HEK293 (cell line): Measurements from ENCODE around the gene SLC2A8.

Source experiments
- CTCF ChIA-PET: fragments of 350-600 bp; formaldehyde crosslinking; extraction: SDS; loops from one replicate; lab custom pipeline; 2021; ENCODE audit warnings: antibody characterized with exemption; lab: Yijun Ruan, JAX
- POLR2A ChIA-PET: fragments of 300-600 bp; formaldehyde crosslinking; extraction: SDS; loops from one replicate; lab custom pipeline; 2020; ENCODE audit warnings: antibody characterized with exemption, inconsistent platforms; lab: Yijun Ruan, JAX
- H3K27ac ChIP-seq: fragments of 200-500 bp; sonication (Bioruptor generic); 2 replicates; pipeline ENCODE4 v1.5.1; 2014; ENCODE audit warnings: low read depth, low read length, control low read depth, inconsistent platforms; ENCODE audit errors: extremely low read depth
- H3K36me3 ChIP-seq, 2 experiments: fragments of 200-500 bp in 1 of 2; sonication (Bioruptor generic) in 1 of 2; 1 replicate in 1 of 2; 2 replicates in 1 of 2; pipeline ENCODE4 v1.5.1; 2014 to 2017; ENCODE audit warnings: inconsistent platforms in 2 of 2, low read length in 2 of 2; ENCODE audit not compliant: control insufficient read depth in 2 of 2, insufficient read depth in 1 of 2
- H3K4me1 ChIP-seq: fragments of 200-500 bp; sonication (Bioruptor generic); 2 replicates; pipeline ENCODE4 v1.5.1; 2014; ENCODE audit warnings: mild to moderate bottlenecking, low read length, inconsistent platforms; ENCODE audit not compliant: control insufficient read depth, insufficient read depth
- H3K4me3 ChIP-seq: 2 replicates; pipeline ENCODE4 v1.5.1; 2011; ENCODE audit warnings: low read depth, mild to moderate bottlenecking, control low read depth, low read length, moderate library complexity
- H3K9me3 ChIP-seq: fragments of 200-500 bp; sonication (Bioruptor generic); 2 replicates; pipeline ENCODE4 v1.5.1; 2014; ENCODE audit warnings: low read depth, low read length, inconsistent platforms; ENCODE audit not compliant: control insufficient read depth, insufficient read depth
- BCL11B ChIP-seq: fragments of 450-650 bp; formaldehyde crosslinking; IDR thresholded peaks from 2 replicates; pipeline ENCODE4 v1.5.1; 2016; ENCODE audit warnings: low read depth, missing biosample characterization, missing genetic modification characterization
- CTCF ChIP-seq: fragments of 450-650 bp; formaldehyde crosslinking; IDR thresholded peaks from 2 replicates; pipeline ENCODE4 v1.5.1; 2016; ENCODE audit warnings: missing biosample characterization, missing genetic modification characterization
- ELK4 ChIP-seq: IDR thresholded peaks from 2 replicates; pipeline ENCODE4 v1.6.1; 2011; ENCODE audit warnings: mild to moderate bottlenecking, low read depth, low read length, borderline replicate concordance
- GLI2 ChIP-seq: fragments of 450-650 bp; formaldehyde crosslinking; IDR thresholded peaks from 2 replicates; pipeline ENCODE4; 2017; ENCODE audit warnings: missing biosample characterization, missing genetic modification characterization, low read depth, borderline replicate concordance
- GLIS1 ChIP-seq: fragments of 450-650 bp; formaldehyde crosslinking; IDR thresholded peaks from 2 replicates; pipeline ENCODE4 v1.5.1; 2016; ENCODE audit warnings: missing biosample characterization, missing genetic modification characterization
- INSM2 ChIP-seq: fragments of 450-650 bp; formaldehyde crosslinking; IDR thresholded peaks from 2 replicates; pipeline ENCODE4 v1.5.1; 2016; ENCODE audit warnings: missing biosample characterization, missing genetic modification characterization
- KLF7 ChIP-seq: fragments of 450-650 bp; formaldehyde crosslinking; IDR thresholded peaks from 2 replicates; pipeline ENCODE4 v1.5.1; 2016; ENCODE audit warnings: missing biosample characterization, missing genetic modification characterization, borderline replicate concordance
- RBAK ChIP-seq: fragments of 450-650 bp; formaldehyde crosslinking; IDR thresholded peaks from 2 replicates; pipeline ENCODE4 v1.5.1; 2016; ENCODE audit warnings: missing biosample characterization, missing genetic modification characterization
- ZBTB6 ChIP-seq: fragments of 450-650 bp; formaldehyde crosslinking; IDR thresholded peaks from 2 replicates; pipeline ENCODE4 v1.5.1; 2017; ENCODE audit warnings: missing biosample characterization, missing genetic modification characterization
- ZIC2 ChIP-seq: fragments of 450-650 bp; formaldehyde crosslinking; IDR thresholded peaks from 2 replicates; pipeline ENCODE4 v1.5.1; 2016; ENCODE audit warnings: missing biosample characterization, missing genetic modification characterization
- ZNF19 ChIP-seq: fragments of 450-650 bp; formaldehyde crosslinking; IDR thresholded peaks from 2 replicates; pipeline ENCODE4; 2016; ENCODE audit warnings: missing biosample characterization, missing genetic modification characterization, low read depth
- ZNF37A ChIP-seq: fragments of 450-650 bp; IDR thresholded peaks from 2 replicates; pipeline ENCODE4 v1.5.1; 2018; ENCODE audit warnings: missing biosample characterization, missing genetic modification characterization
- ZNF416 ChIP-seq: fragments of 450-650 bp; formaldehyde crosslinking; IDR thresholded peaks from 2 replicates; pipeline ENCODE4 v1.5.1; 2016; ENCODE audit warnings: missing biosample characterization, missing genetic modification characterization
- ZNF433 ChIP-seq: fragments of 450-650 bp; formaldehyde crosslinking; IDR thresholded peaks from 2 replicates; pipeline ENCODE4 v1.5.1; 2016; ENCODE audit warnings: missing biosample characterization, missing genetic modification characterization, low read depth
- ZNF629 ChIP-seq: fragments of 450-650 bp; formaldehyde crosslinking; IDR thresholded peaks from 2 replicates; pipeline ENCODE4 v1.5.1; 2017; ENCODE audit warnings: missing biosample characterization, missing genetic modification characterization
- ZNF654 ChIP-seq: fragments of 450-650 bp; formaldehyde crosslinking; IDR thresholded peaks from 2 replicates; pipeline ENCODE4 v1.5.1; 2016; ENCODE audit warnings: low read depth, missing biosample characterization, missing genetic modification characterization
- ZNF76 ChIP-seq: fragments of 450-650 bp; formaldehyde crosslinking; IDR thresholded peaks from 2 replicates; pipeline ENCODE4; 2016; ENCODE audit warnings: low read depth, missing biosample characterization, missing genetic modification characterization, borderline replicate concordance
- TF ChIP-seq, protein P1 (sequence below): fragments of 450-650 bp; formaldehyde crosslinking; IDR thresholded peaks from 2 replicates; pipeline ENCODE4 v1.5.1; 2016; ENCODE audit warnings: missing biosample characterization, missing genetic modification characterization, borderline replicate concordance
- TF ChIP-seq, protein P2 (sequence below): fragments of 450-650 bp; formaldehyde crosslinking; IDR thresholded peaks from 2 replicates; pipeline ENCODE4 v1.5.1; 2017; ENCODE audit warnings: missing biosample characterization, missing genetic modification characterization
- TF ChIP-seq, protein P3 (sequence below): fragments of 450-650 bp; formaldehyde crosslinking; IDR thresholded peaks from 2 replicates; pipeline ENCODE4 v1.5.1; 2016; ENCODE audit warnings: missing biosample characterization, missing genetic modification characterization

SLC2A8 gene

DNA sequence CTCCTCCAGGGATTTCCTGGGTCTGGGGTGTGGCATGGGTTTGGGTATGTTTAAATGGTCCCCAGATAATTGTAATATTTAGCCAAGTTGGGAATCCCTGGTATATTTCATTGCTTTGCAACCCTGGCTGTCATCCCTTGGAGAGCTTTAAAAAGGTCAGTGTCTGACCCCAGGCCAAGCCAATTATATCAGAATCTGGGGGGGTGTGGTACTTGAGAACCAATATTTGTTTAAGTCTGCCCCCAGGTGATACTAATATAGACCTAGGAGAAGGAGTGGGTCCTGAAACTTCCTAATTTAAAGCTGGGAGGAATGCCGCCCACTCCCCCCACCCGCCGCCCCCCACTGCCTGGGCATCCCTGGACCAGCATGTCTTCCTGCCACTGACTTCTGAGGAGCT lies 38.2 kb upstream of the SLC2A8 start (continued):
- TF ChIP-seq, protein P1, sequence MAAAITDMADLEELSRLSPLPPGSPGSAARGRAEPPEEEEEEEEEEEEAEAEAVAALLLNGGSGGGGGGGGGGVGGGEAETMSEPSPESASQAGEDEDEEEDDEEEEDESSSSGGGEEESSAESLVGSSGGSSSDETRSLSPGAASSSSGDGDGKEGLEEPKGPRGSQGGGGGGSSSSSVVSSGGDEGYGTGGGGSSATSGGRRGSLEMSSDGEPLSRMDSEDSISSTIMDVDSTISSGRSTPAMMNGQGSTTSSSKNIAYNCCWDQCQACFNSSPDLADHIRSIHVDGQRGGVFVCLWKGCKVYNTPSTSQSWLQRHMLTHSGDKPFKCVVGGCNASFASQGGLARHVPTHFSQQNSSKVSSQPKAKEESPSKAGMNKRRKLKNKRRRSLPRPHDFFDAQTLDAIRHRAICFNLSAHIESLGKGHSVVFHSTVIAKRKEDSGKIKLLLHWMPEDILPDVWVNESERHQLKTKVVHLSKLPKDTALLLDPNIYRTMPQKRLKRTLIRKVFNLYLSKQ (tag by site-specific recombination), result no peak
- TF ChIP-seq KLF7 (tag by site-specific recombination) (no peak), ZNF416 (tag by site-specific recombination) (no peak), BCL11B (tag by site-specific recombination) (no peak), ZBTB6 (tag by site-specific recombination) (no peak), ZNF629 (tag by site-specific recombination) (no peak), RBAK (no peak), ZNF654 (tag by site-specific recombination) (no peak), GLI2 (tag by site-specific recombination) (no peak), ZNF76 (no peak)

DNA sequence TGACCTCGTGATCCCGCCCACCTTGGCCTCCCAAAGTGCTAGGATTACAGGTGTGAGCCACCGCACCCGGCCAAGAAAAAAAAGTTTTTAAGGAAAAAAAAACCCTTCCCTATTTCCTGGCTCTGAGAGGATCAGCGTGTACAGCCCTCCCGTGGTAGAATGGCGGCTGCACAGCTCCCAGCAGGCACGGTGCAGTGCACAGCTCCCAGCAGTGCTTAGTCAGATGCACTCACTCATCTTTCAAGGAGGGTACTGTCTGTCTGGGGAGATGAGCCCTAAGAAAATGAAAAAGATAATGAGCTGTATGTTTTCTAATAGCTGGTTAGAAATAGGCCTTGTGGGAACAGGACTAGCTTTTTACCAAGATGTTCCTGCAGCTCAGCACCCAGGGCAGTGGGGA lies 36.7 kb upstream of the SLC2A8 start:
- CTCF ChIA-PET, result interaction anchor here (0.6 to 1.5 kb wide), 10 partner anchors 10 to 225 kb away, joined by 3 to 6 read pairs (median 4); no protein-coding TSS in a partner anchor
- TF ChIP-seq ELK4 (no peak), ZNF37A (tag by site-specific recombination) (no peak), INSM2 (tag by site-specific recombination) (no peak)
- POLR2A ChIA-PET, result interaction anchor here (2.5 kb wide), 1 partner anchor 37 kb away, joined by 12 read pairs; the partner anchor contains the start of gene SLC2A8
- no peaks in the 10 kb centered on the region for H3K9me3 ChIP-seq
- H3K36me3 ChIP-seq, result peaks cover 0 to 34% of the 10 kb centered on the region in 2 experiments; a peak in 1 of 3 replicates
- H3K4me3 ChIP-seq, result no peak overlapping the region
- no peaks in the 10 kb centered on the region for H3K4me1 ChIP-seq
- no peak overlapping the region for H3K27ac ChIP-seq

DNA sequence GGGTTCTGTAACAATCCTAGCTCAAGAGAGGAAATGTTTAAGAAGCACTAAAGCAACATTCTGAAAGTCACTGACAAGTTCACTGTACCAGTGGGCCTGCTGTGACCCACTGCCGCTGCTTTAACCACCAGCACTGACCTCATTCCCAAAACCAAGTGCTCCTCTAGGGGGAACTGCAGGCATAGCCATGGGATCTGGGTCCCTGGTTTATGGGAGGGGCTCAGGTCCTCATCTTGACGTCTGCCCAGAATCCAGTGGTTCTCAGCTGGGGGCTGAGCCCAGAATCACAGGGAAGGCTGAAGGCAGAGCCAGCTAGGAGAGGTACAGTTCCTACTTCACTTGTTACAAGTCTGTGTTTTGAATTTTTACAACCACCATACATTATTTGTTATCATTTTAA lies 36.1 kb upstream of the SLC2A8 start:
- CTCF ChIA-PET, result interaction anchor here (0.6 to 1.5 kb wide), 10 partner anchors 9 to 225 kb away, joined by 3 to 5 read pairs (median 4); no protein-coding TSS in a partner anchor
- no peak overlapping the region for H3K27ac ChIP-seq
- peaks cover 0 to 33% of the 10 kb centered on the region in 2 experiments; a peak in 1 of 3 replicates for H3K36me3 ChIP-seq
- no peaks in the 10 kb centered on the region for H3K9me3 ChIP-seq
- no peak overlapping the region for H3K4me3 ChIP-seq
- no peaks in the 10 kb centered on the region for H3K4me1 ChIP-seq
- POLR2A ChIA-PET, result interaction anchor here (0.8 to 2.5 kb wide), 3 partner anchors 36 to 136 kb away, joined by 3 to 12 read pairs (median 3); partner anchors contain the start of genes SLC2A8 and ZNF79
- no peak for TF ChIP-seq ZNF433 (tag by site-specific recombination)
- TF ChIP-seq, protein P2, sequence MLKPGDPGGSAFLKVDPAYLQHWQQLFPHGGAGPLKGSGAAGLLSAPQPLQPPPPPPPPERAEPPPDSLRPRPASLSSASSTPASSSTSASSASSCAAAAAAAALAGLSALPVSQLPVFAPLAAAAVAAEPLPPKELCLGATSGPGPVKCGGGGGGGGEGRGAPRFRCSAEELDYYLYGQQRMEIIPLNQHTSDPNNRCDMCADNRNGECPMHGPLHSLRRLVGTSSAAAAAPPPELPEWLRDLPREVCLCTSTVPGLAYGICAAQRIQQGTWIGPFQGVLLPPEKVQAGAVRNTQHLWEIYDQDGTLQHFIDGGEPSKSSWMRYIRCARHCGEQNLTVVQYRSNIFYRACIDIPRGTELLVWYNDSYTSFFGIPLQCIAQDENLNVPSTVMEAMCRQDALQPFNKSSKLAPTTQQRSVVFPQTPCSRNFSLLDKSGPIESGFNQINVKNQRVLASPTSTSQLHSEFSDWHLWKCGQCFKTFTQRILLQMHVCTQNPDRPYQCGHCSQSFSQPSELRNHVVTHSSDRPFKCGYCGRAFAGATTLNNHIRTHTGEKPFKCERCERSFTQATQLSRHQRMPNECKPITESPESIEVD, result no peak
- peak; percentile 74 for TF ChIP-seq GLIS1 (tag by site-specific recombination)
- no peak for TF ChIP-seq ZNF19 (tag by site-specific recombination)
- TF ChIP-seq, protein P3, sequence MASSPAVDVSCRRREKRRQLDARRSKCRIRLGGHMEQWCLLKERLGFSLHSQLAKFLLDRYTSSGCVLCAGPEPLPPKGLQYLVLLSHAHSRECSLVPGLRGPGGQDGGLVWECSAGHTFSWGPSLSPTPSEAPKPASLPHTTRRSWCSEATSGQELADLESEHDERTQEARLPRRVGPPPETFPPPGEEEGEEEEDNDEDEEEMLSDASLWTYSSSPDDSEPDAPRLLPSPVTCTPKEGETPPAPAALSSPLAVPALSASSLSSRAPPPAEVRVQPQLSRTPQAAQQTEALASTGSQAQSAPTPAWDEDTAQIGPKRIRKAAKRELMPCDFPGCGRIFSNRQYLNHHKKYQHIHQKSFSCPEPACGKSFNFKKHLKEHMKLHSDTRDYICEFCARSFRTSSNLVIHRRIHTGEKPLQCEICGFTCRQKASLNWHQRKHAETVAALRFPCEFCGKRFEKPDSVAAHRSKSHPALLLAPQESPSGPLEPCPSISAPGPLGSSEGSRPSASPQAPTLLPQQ (tag by site-specific recombination), result no peak
- peak; percentile 38; the same call in 1 of the 2 replicates for TF ChIP-seq CTCF
- peak; percentile 49 for TF ChIP-seq ZIC2 (tag by site-specific recombination)
